ENCODE results near the gene MPND. TPM values are rescaled to one million over a fixed set of nuclear protein-coding genes. Genes with fewer than 3 reads are reported as not detected.
A peak's percentile ranks its signal among the peaks of the same experiment; 100 is the strongest.

Gene MPND
- total RNA-seq, 1 donor from 2014 or later, result 6.6 TPM

GRCh38 chr19:4379383-4380253 is 36.3 kb downstream of the MPND start:
- H3K27me3 ChIP-seq (ENCODE audit: control insufficient read depth, insufficient read depth, low read length), result no peaks in the 10 kb centered on the region
- H3K4me3 ChIP-seq (ENCODE audit: low read depth, low read length), result no peak overlapping the region
- no peaks in the 10 kb centered on the region for H3K36me3 ChIP-seq (ENCODE audit: control insufficient read depth, insufficient read depth, low read length)
- peak; percentile 94 for DNase-seq (ENCODE audit: low read depth)
- no peak for TF ChIP-seq CTCF (IDR thresholded peaks at IDR 0.05; ENCODE audit: insufficient read depth, low read length, poor library complexity, severe bottlenecking)

GRCh38 chr19:4380254-4380727 is 36.9 kb downstream of the MPND start:
- no peaks in the 10 kb centered on the region for H3K27me3 ChIP-seq (ENCODE audit: control insufficient read depth, insufficient read depth, low read length)
- H3K4me3 ChIP-seq (ENCODE audit: low read depth, low read length), result no peak overlapping the region
- DNase-seq (ENCODE audit: low read depth), result no peak
- no peaks in the 10 kb centered on the region for H3K36me3 ChIP-seq (ENCODE audit: control insufficient read depth, insufficient read depth, low read length)
- TF ChIP-seq CTCF (IDR thresholded peaks at IDR 0.05; ENCODE audit: insufficient read depth, low read length, poor library complexity, severe bottlenecking), result no peak

GRCh38 chr19:4385291-4386040 is 42.1 kb downstream of the MPND start:
- TF ChIP-seq CTCF (IDR thresholded peaks at IDR 0.05; ENCODE audit: insufficient read depth, low read length, poor library complexity, severe bottlenecking), result no peak
- DNase-seq (ENCODE audit: low read depth), result no peak
- H3K4me3 ChIP-seq (ENCODE audit: low read depth, low read length), result no peak overlapping the region
- peaks cover 2% of the 10 kb centered on the region for H3K36me3 ChIP-seq (ENCODE audit: control insufficient read depth, insufficient read depth, low read length)
- H3K27me3 ChIP-seq (ENCODE audit: control insufficient read depth, insufficient read depth, low read length), result no peaks in the 10 kb centered on the region

GRCh38 chr19:4386041-4386782 is 42.9 kb downstream of the MPND start:
- DNase-seq (ENCODE audit: low read depth), result no peak
- Histone ChIP-seq H3K4me3 (ENCODE audit: low read depth, low read length) (no peak overlapping the region), H3K36me3 (ENCODE audit: control insufficient read depth, insufficient read depth, low read length) (peaks cover 2% of the 10 kb centered on the region), H3K27me3 (ENCODE audit: control insufficient read depth, insufficient read depth, low read length) (no peaks in the 10 kb centered on the region)
- no peak for TF ChIP-seq CTCF (IDR thresholded peaks at IDR 0.05; ENCODE audit: insufficient read depth, low read length, poor library complexity, severe bottlenecking)

GRCh38 chr19:4388337-4389063 is 45.1 kb downstream of the MPND start:
- no peak for TF ChIP-seq CTCF (IDR thresholded peaks at IDR 0.05; ENCODE audit: insufficient read depth, low read length, poor library complexity, severe bottlenecking)
- H3K4me3 ChIP-seq (ENCODE audit: low read depth, low read length), result no peak overlapping the region
- peaks cover 2% of the 10 kb centered on the region for H3K36me3 ChIP-seq (ENCODE audit: control insufficient read depth, insufficient read depth, low read length)
- H3K27me3 ChIP-seq (ENCODE audit: control insufficient read depth, insufficient read depth, low read length), result no peaks in the 10 kb centered on the region
- DNase-seq (ENCODE audit: low read depth), result no peak
